ENCODE measurements around the gene RUBCNL.

Gene RUBCNL

GRCh38 chr13:46315036-46315435, 72.0 kb downstream of the RUBCNL start:
- Histone ChIP-seq H3K27me3 (ENCODE audit: insufficient read depth, insufficient read length) (no peaks in the 10 kb centered on the region), H3K9ac (ENCODE audit: insufficient read length, low read depth) (no peak overlapping the region), H3K4me1 (ENCODE audit: insufficient read depth, insufficient read length) (no peaks in the 10 kb centered on the region), H3K36me3 (ENCODE audit: insufficient read depth, insufficient read length, low read length) (no peaks in the 10 kb centered on the region), H3K9me3 (ENCODE audit: insufficient read depth, low read length) (no peaks in the 10 kb centered on the region), H3K4me3 (ENCODE audit: insufficient read length, low read depth) (no peak overlapping the region)
- TF ChIP-seq SUZ12 (IDR thresholded peaks at IDR 0.05; ENCODE audit: extremely low read depth, insufficient read depth, insufficient read length) = no peak
- TF ChIP-seq ZNF274 (IDR thresholded peaks at IDR 0.05; ENCODE audit: low read depth, low read length) = no peak
- TF ChIP-seq YY1 (IDR thresholded peaks at IDR 0.05; ENCODE audit: insufficient read depth, insufficient read length) = no peak
- DNase-seq (ENCODE audit: low read depth, low spot score) = no peak

- TF ChIP-seq SUZ12 (IDR thresholded peaks at IDR 0.05; ENCODE audit: extremely low read depth, insufficient read depth, insufficient read length) (no peak), ZNF274 (IDR thresholded peaks at IDR 0.05; ENCODE audit: low read depth, low read length) (no peak), YY1 (IDR thresholded peaks at IDR 0.05; ENCODE audit: insufficient read depth, insufficient read length) (no peak)
- DNase-seq (ENCODE audit: low read depth, low spot score) = no peak
- Histone ChIP-seq H3K9me3 (ENCODE audit: insufficient read depth, low read length) (no peaks in the 10 kb centered on the region), H3K9ac (ENCODE audit: insufficient read length, low read depth) (no peak overlapping the region), H3K27me3 (ENCODE audit: insufficient read depth, insufficient read length) (no peaks in the 10 kb centered on the region), H3K4me1 (ENCODE audit: insufficient read depth, insufficient read length) (no peaks in the 10 kb centered on the region), H3K36me3 (ENCODE audit: insufficient read depth, insufficient read length, low read length) (no peaks in the 10 kb centered on the region), H3K4me3 (ENCODE audit: insufficient read length, low read depth) (no peak overlapping the region)
These were observed 72.5 kb downstream of the RUBCNL start for GRCh38 chr13:46314587-46314986.

GRCh38 chr13:46313432-46314257, 73.4 kb downstream of the RUBCNL start:
- Histone ChIP-seq H3K9me3 (ENCODE audit: insufficient read depth, low read length) (no peaks in the 10 kb centered on the region), H3K27me3 (ENCODE audit: insufficient read depth, insufficient read length) (no peaks in the 10 kb centered on the region), H3K4me1 (ENCODE audit: insufficient read depth, insufficient read length) (no peaks in the 10 kb centered on the region), H3K9ac (ENCODE audit: insufficient read length, low read depth) (no peak overlapping the region), H3K4me3 (ENCODE audit: insufficient read length, low read depth) (no peak overlapping the region), H3K36me3 (ENCODE audit: insufficient read depth, insufficient read length, low read length) (no peaks in the 10 kb centered on the region)
- TF ChIP-seq SUZ12 (IDR thresholded peaks at IDR 0.05; ENCODE audit: extremely low read depth, insufficient read depth, insufficient read length) (no peak), YY1 (IDR thresholded peaks at IDR 0.05; ENCODE audit: insufficient read depth, insufficient read length) (no peak), ZNF274 (IDR thresholded peaks at IDR 0.05; ENCODE audit: low read depth, low read length) (no peak)
- DNase-seq (ENCODE audit: low read depth, low spot score) = no peak

- H3K4me3 ChIP-seq (ENCODE audit: insufficient read length, low read depth) = no peak overlapping the region
- no peaks in the 10 kb centered on the region for H3K36me3 ChIP-seq (ENCODE audit: insufficient read depth, insufficient read length, low read length)
- no peaks in the 10 kb centered on the region for H3K27me3 ChIP-seq (ENCODE audit: insufficient read depth, insufficient read length)
- no peak overlapping the region for H3K9ac ChIP-seq (ENCODE audit: insufficient read length, low read depth)
- DNase-seq (ENCODE audit: low read depth, low spot score) = no peak
- H3K4me1 ChIP-seq (ENCODE audit: insufficient read depth, insufficient read length) = no peaks in the 10 kb centered on the region
- H3K9me3 ChIP-seq (ENCODE audit: insufficient read depth, low read length) = no peaks in the 10 kb centered on the region
- no peak for TF ChIP-seq YY1 (IDR thresholded peaks at IDR 0.05; ENCODE audit: insufficient read depth, insufficient read length)
- TF ChIP-seq SUZ12 (IDR thresholded peaks at IDR 0.05; ENCODE audit: extremely low read depth, insufficient read depth, insufficient read length) = no peak
- no peak for TF ChIP-seq ZNF274 (IDR thresholded peaks at IDR 0.05; ENCODE audit: low read depth, low read length)
These were observed 74.0 kb downstream of the RUBCNL start for GRCh38 chr13:46313024-46313423.

GRCh38 chr13:46311217-46311616, 75.8 kb downstream of the RUBCNL start:
- TF ChIP-seq YY1 (IDR thresholded peaks at IDR 0.05; ENCODE audit: insufficient read depth, insufficient read length) (no peak), SUZ12 (IDR thresholded peaks at IDR 0.05; ENCODE audit: extremely low read depth, insufficient read depth, insufficient read length) (no peak)
- DNase-seq (ENCODE audit: low read depth, low spot score) = no peak
- Histone ChIP-seq H3K9ac (ENCODE audit: insufficient read length, low read depth) (no peak overlapping the region), H3K4me3 (ENCODE audit: insufficient read length, low read depth) (no peak overlapping the region), H3K36me3 (ENCODE audit: insufficient read depth, insufficient read length, low read length) (no peaks in the 10 kb centered on the region), H3K4me1 (ENCODE audit: insufficient read depth, insufficient read length) (no peaks in the 10 kb centered on the region), H3K27me3 (ENCODE audit: insufficient read depth, insufficient read length) (no peaks in the 10 kb centered on the region), H3K9me3 (ENCODE audit: insufficient read depth, low read length) (no peaks in the 10 kb centered on the region)

- Histone ChIP-seq H3K4me3 (ENCODE audit: insufficient read length, low read depth) (no peak overlapping the region), H3K9ac (ENCODE audit: insufficient read length, low read depth) (no peak overlapping the region), H3K27me3 (ENCODE audit: insufficient read depth, insufficient read length) (no peaks in the 10 kb centered on the region), H3K36me3 (ENCODE audit: insufficient read depth, insufficient read length, low read length) (no peaks in the 10 kb centered on the region), H3K4me1 (ENCODE audit: insufficient read depth, insufficient read length) (no peaks in the 10 kb centered on the region), H3K9me3 (ENCODE audit: insufficient read depth, low read length) (no peaks in the 10 kb centered on the region)
- TF ChIP-seq YY1 (IDR thresholded peaks at IDR 0.05; ENCODE audit: insufficient read depth, insufficient read length) (no peak), ZNF274 (IDR thresholded peaks at IDR 0.05; ENCODE audit: low read depth, low read length) (no peak), SUZ12 (IDR thresholded peaks at IDR 0.05; ENCODE audit: extremely low read depth, insufficient read depth, insufficient read length) (no peak)
- no peak for DNase-seq (ENCODE audit: low read depth, low spot score)
These were observed 77.0 kb downstream of the RUBCNL start for GRCh38 chr13:46310066-46310465.

GRCh38 chr13:46307554-46307953, 79.5 kb downstream of the RUBCNL start:
- no peaks in the 10 kb centered on the region for H3K9me3 ChIP-seq (ENCODE audit: insufficient read depth, low read length)
- no peaks in the 10 kb centered on the region for H3K36me3 ChIP-seq (ENCODE audit: insufficient read depth, insufficient read length, low read length)
- no peak for DNase-seq (ENCODE audit: low read depth, low spot score)
- no peak overlapping the region for H3K4me3 ChIP-seq (ENCODE audit: insufficient read length, low read depth)
- TF ChIP-seq SUZ12 (IDR thresholded peaks at IDR 0.05; ENCODE audit: extremely low read depth, insufficient read depth, insufficient read length) = no peak
- TF ChIP-seq ZNF274 (IDR thresholded peaks at IDR 0.05; ENCODE audit: low read depth, low read length) = no peak
- TF ChIP-seq YY1 (IDR thresholded peaks at IDR 0.05; ENCODE audit: insufficient read depth, insufficient read length) = no peak
- H3K9ac ChIP-seq (ENCODE audit: insufficient read length, low read depth) = no peak overlapping the region
- no peaks in the 10 kb centered on the region for H3K27me3 ChIP-seq (ENCODE audit: insufficient read depth, insufficient read length)
- no peaks in the 10 kb centered on the region for H3K4me1 ChIP-seq (ENCODE audit: insufficient read depth, insufficient read length)

Data from NT2/D1 (cell line).